Left lung (tissue), 10 donors: ENCODE data around the gene IGF1R. TPM values are rescaled to one million over a fixed set of nuclear protein-coding genes. Genes with fewer than 3 reads are reported as not detected.

ENCODE experiments used
- ATAC-seq: fragments of 200-7000 bp; cut with Tn5 transposase; one replicate; pipeline ENCODE4 v1.9.1; 2020; ENCODE audit warnings: moderate library complexity
- DNase-seq, 4 donors: peaks; one replicate each; pipeline ENCODE4 v3.0.0-alpha.2; 2013 to 2020
- H3K27ac ChIP-seq, 2 donors: fragments of 200-600 bp; sonication (generic) in 1 of 2; one replicate each; pipeline versions ENCODE4 v1.5.0 to v1.8.0; 2020 to 2021
- H3K27me3 ChIP-seq, 2 donors: fragments of 200-600 bp; sonication (generic) in 1 of 2; one replicate each; pipeline versions ENCODE4 v1.5.0 to v1.8.0; 2020 to 2021
- H3K36me3 ChIP-seq, 2 donors: fragments of 200-600 bp; sonication (generic) in 1 of 2; one replicate each; pipeline versions ENCODE4 v1.5.0 to v1.8.0; 2020 to 2021
- H3K4me1 ChIP-seq, 2 donors: fragments of 200-600 bp; one replicate each; pipeline ENCODE4 v1.8.0; 2021
- H3K4me3 ChIP-seq, 2 donors: fragments of 200-600 bp; sonication (generic) in 1 of 2; one replicate each; pipeline versions ENCODE4 v1.5.0 to v1.8.0; 2020 to 2021; ENCODE audit warnings: mild to moderate bottlenecking in 1 of 2
- H3K9me3 ChIP-seq, 2 donors: fragments of 200-600 bp; sonication (generic) in 1 of 2; one replicate each; pipeline versions ENCODE4 v1.5.0 to v1.8.0; 2020 to 2021
- CTCF ChIP-seq, 2 donors: fragments of 200-600 bp; sonication (generic) in 1 of 2; IDR thresholded peaks; one replicate each; pipeline versions ENCODE4 v1.5.0 to v1.8.0; 2021; ENCODE audit warnings: antibody characterized with exemption in 2 of 2
- intact Hi-C, 2 donors: fragments of 100-400 bp; cut with DNase I; formaldehyde crosslinking; loops; one replicate each; pipeline versions ENCODE4 v1.11.2 to v1.14.2; 2022
- polyA plus RNA-seq, 6 donors: library from polyadenylated mRNA; unstranded; fragments of 120-200 nt; gene quantifications; one replicate each; pipeline ENCODE4 v1.2.1, GENCODE V29; 2013; ENCODE audit not compliant: insufficient read length in 6 of 6
- total RNA-seq, 2 donors: library from RNA; stranded (reverse); fragmentation: NEBNext Ultra II Directional; extraction: Animal tissue kit (Norgen Biotek cat#: 25700); gene quantifications; one replicate each; pipeline ENCODE4 v1.2.1, GENCODE V29; 2021
- donor health status: DM: no; HTN: yes; CAD: no.
- donor health status: DM: no; HTN: no; CAD: no.

Gene IGF1R
- total and polyA plus RNA-seq, 8 donors: 32.0 to 41.0 (median 37.0) TPM

- intact Hi-C loops: no loop called here
- H3K4me3 ChIP-seq: no peak overlapping the region
- H3K4me1 ChIP-seq: no peaks in the 10 kb centered on the region
- ATAC-seq (peak; percentile 15), DNase-seq (no peak)
- no peak for TF ChIP-seq CTCF (IDR thresholded peaks at IDR 0.05)
- H3K9me3 ChIP-seq: no peaks in the 10 kb centered on the region
- H3K27ac ChIP-seq: no peak overlapping the region
- peaks cover 0 to 7% of the 10 kb centered on the region in 2 donors for H3K36me3 ChIP-seq
- no peaks in the 10 kb centered on the region for H3K27me3 ChIP-seq
Observed at GRCh38 chr15:98889930-98890695, 241.8 kb downstream of the IGF1R start.

- Histone ChIP-seq H3K4me1 (peaks cover 0 to 4% of the 10 kb centered on the region in 2 donors), H3K4me3 (no peak overlapping the region), H3K27me3 (no peaks in the 10 kb centered on the region), H3K9me3 (no peaks in the 10 kb centered on the region), H3K27ac (no peak overlapping the region), H3K36me3 (peaks cover 0 to 7% of the 10 kb centered on the region in 2 donors)
- intact Hi-C loops: no loop called here
- peak in 1 of 4 donors; percentile 58 for DNase-seq
- no peak for ATAC-seq
- TF ChIP-seq CTCF (IDR thresholded peaks at IDR 0.05): no peak
Observed at GRCh38 chr15:98891301-98891700, 243.0 kb downstream of the IGF1R start.

- no peak for TF ChIP-seq CTCF (IDR thresholded peaks at IDR 0.05)
- peaks cover 0 to 12% of the 10 kb centered on the region in 2 donors for H3K36me3 ChIP-seq
- intact Hi-C loops: no loop called here
- peaks cover 0 to 4% of the 10 kb centered on the region in 2 donors for H3K4me1 ChIP-seq
- no peak overlapping the region for H3K4me3 ChIP-seq
- no peaks in the 10 kb centered on the region for H3K27me3 ChIP-seq
- ATAC-seq (no peak), DNase-seq (no peak)
- H3K9me3 ChIP-seq: no peaks in the 10 kb centered on the region
- H3K27ac ChIP-seq: peak overlapping the region in 1 of 2 donors; percentile 4
Observed at GRCh38 chr15:98893401-98893800, 245.1 kb downstream of the IGF1R start.

GRCh38 chr15:98894312-98894711 lies 246.0 kb downstream of the IGF1R start:
- TF ChIP-seq CTCF (IDR thresholded peaks at IDR 0.05): no peak
- Histone ChIP-seq H3K36me3 (peaks cover 0 to 12% of the 10 kb centered on the region in 2 donors), H3K27ac (no peak overlapping the region), H3K4me1 (peaks cover 0 to 13% of the 10 kb centered on the region in 2 donors), H3K4me3 (no peak overlapping the region), H3K27me3 (no peaks in the 10 kb centered on the region), H3K9me3 (no peaks in the 10 kb centered on the region)
- DNase-seq (no peak), ATAC-seq (no peak)
- intact Hi-C loops: no loop called here

- ATAC-seq (peak; percentile 48), DNase-seq (no peak)
- peaks cover 8 to 30% of the 10 kb centered on the region in 2 donors for H3K4me1 ChIP-seq
- intact Hi-C loops: no loop called here
- H3K36me3 ChIP-seq: peaks cover 0 to 12% of the 10 kb centered on the region in 2 donors
- no peak for TF ChIP-seq CTCF (IDR thresholded peaks at IDR 0.05)
- no peaks in the 10 kb centered on the region for H3K9me3 ChIP-seq
- H3K4me3 ChIP-seq: no peak overlapping the region
- no peaks in the 10 kb centered on the region for H3K27me3 ChIP-seq
- peak overlapping the region; percentile 29 to 74 for H3K27ac ChIP-seq
Observed at GRCh38 chr15:98896002-98896721, 247.8 kb downstream of the IGF1R start.
